ENCODE measurements around the gene PRSS12.
"Not testable (repeated sequence)": the region's sequence is repeated elsewhere in the genome, so short reads cannot be mapped to it uniquely, and the experiment has no call there.

PRSS12 gene

GRCh38 chr4:118279328-118279727, 73.5 kb downstream of the PRSS12 start:
- in situ Hi-C loops (cut with MboI; ENCODE audit: low sequenced_read_pairs): no loop called here

- in situ Hi-C loops (cut with MboI; ENCODE audit: low sequenced_read_pairs): no loop called here
Observed at GRCh38 chr4:118278473-118279274, 74.1 kb downstream of the PRSS12 start.

DNA sequence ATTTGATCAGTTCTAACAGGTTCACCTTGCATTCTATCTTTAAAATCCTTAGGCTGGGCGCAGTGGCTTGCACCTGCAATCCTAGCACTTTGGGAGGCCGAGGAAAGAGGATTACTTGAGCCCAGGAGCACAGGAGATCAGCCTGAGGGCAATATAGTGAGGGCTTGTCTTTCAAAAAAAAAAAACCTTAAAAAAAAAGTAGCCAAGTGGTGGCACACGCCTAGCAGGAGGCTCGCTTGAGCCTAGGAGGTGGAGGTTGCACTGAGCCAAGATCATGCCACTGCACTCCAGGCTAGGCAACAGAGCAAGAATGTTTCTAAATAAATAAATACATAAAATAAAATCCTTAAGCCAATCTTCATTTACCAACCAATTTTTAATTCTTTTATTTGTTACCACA, 75.6 kb downstream of the PRSS12 start:
- in situ Hi-C loops (cut with MboI; ENCODE audit: low sequenced_read_pairs): no loop called here

DNA sequence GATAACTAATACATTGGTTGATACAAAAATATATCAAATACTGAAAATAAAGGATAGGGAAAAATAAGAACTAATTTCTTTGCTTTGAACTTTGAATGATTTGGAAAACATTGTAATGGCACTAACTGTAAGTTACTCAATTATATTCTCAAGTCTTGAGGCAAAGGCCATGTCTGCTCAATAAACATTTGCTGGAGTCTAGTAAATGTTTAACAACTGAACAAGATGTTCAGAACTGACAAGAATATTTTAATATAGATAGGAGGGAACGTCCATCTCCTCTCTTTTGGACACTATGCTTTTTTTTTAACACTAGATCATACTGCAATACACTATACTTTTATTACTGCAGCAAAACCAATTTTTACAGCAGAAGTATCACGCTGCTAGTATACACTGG, 76.2 kb downstream of the PRSS12 start:
- in situ Hi-C loops (cut with MboI; ENCODE audit: low sequenced_read_pairs): no loop called here

GRCh38 chr4:118273642-118274041, 79.2 kb downstream of the PRSS12 start:
- in situ Hi-C loops (cut with MboI; ENCODE audit: low sequenced_read_pairs): no loop called here

DNA sequence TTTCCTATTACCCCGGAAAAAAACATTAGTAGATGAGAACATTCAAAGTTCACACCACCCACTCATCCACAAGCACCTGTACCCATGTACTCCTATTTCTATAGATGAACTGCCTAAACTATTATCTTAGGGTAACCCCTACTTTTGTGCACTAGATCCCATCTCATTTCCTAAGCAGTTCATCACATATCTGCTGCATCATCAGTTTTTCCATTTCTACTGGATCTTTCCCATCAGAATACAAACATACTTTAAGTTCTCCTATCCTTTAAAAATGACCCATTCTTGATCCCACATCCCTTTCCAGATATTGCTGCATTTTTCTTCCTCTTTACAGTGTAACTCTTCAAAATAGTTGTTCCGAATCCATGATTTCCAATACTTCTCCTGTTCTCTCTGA, 81.0 kb downstream of the PRSS12 start:
- in situ Hi-C loops (cut with MboI; ENCODE audit: low sequenced_read_pairs): no loop called here

GRCh38 chr4:118270492-118270891, 82.3 kb downstream of the PRSS12 start:
- in situ Hi-C loops (cut with MboI; ENCODE audit: low sequenced_read_pairs): no loop called here

- in situ Hi-C loops (cut with MboI; ENCODE audit: low sequenced_read_pairs): no loop called here
Observed at GRCh38 chr4:118268780-118269179, 84.0 kb downstream of the PRSS12 start.

- in situ Hi-C loops (cut with MboI; ENCODE audit: low sequenced_read_pairs): not testable (repeated sequence)
Observed at GRCh38 chr4:118266145-118266496, 86.7 kb downstream of the PRSS12 start.

DNA sequence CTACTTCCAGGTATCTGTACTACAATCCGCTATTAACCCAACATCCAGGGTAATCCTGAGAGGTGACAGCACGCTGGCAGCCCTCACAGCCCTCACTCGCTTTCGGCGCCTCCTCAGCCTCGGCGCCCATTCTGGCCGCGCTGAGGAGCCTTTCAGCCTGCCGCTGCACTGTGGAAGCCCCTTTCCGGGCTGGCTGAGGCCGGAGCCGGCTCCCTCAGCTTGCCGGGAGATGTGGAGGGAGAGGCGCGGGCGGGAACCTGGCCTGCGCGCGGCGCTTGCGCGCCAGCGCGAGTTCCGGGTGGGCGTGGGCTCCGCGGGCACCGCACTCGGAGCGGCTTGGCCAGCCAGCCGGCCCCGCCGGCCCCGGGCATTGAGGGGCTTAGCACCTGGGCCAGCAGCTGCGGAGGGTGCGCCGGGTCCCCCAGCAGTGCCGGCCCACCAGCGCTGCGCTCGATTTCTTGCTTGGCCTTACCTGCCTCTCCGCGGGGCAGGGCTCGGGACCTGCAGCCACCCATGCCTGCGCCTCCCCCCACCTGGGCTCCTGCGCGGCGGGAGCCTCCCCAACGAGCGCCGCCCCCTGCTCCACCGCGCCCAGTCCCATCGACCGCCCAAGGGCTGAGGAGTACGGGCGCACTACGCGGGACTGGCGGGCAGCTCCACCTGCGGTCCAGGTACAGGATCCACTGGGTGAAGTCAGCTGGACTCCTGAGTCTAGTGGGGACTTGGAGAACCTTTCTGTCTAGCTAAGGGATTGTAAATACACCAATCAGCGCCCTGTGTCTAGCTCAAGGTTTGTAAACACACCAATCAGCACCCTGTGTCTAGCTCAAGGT, 87.3 kb downstream of the PRSS12 start:
- in situ Hi-C loops (cut with MboI; ENCODE audit: low sequenced_read_pairs): no loop called here

DNA sequence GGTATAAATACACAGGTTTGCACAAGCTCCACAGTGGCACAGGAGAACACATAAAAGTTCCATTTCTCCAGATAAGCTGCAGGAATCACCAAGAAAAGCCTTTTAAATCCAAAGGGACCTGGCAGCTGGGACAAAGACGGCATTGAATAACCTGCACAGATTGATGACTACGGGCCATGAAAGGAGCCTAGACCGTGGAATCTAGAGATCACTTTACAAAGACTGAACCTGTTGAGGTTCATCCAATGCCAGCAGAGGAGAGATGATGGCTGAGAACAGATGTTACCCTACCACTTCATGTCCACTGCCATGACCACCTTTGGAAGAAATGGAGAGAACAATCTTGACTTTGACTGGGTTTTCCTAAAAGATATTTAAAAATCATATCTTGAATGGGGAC, 88.7 kb downstream of the PRSS12 start:
- in situ Hi-C loops (cut with MboI; ENCODE audit: low sequenced_read_pairs): no loop called here

- in situ Hi-C loops (cut with MboI; ENCODE audit: low sequenced_read_pairs): no loop called here
Observed at GRCh38 chr4:118260309-118260708, 92.5 kb downstream of the PRSS12 start.

DNA sequence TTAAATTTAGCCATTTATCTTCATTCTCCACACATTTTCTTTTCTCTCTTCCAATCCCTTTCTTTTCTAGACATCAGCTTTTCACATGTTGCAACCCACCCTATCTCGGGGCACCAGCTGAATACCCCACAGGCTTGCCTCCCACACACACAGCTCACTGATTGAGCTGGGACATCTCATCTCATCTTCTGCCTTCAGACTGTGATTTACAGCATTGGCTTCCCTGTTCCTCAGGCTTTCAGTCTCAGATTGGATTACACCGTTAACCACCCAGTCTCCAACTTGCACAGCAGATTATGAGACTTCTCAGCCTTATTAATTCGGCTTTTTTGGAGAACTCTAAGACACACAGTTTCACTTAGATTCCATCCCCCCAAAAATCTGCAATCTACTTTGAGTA, 93.7 kb downstream of the PRSS12 start:
- in situ Hi-C loops (cut with MboI; ENCODE audit: low sequenced_read_pairs): no loop called here

- in situ Hi-C loops (cut with MboI; ENCODE audit: low sequenced_read_pairs): no loop called here
Observed at GRCh38 chr4:118254368-118254767, 98.4 kb downstream of the PRSS12 start.

DNA sequence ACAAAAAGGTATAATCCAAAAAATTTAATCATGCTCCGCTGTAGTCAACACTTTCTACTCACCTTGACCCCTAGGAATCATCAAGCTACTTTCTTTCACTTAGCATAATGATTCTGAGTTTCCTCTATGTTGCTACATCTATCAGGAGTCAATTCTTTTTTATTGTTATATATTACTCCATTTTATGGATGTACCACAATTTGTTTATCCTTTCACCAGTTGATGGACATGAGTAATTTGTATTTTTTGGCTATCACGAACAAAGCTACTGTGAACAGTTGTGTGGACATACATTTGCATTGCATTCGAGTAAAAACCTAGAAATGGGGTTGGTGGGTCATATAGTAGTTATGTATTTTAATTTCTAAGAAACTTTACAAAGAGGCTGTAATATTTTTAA, 102.9 kb downstream of the PRSS12 start:
- in situ Hi-C loops (cut with MboI; ENCODE audit: low sequenced_read_pairs): no loop called here

GRCh38 chr4:118237531-118237930, 115.3 kb downstream of the PRSS12 start:
- in situ Hi-C loops (cut with MboI; ENCODE audit: low sequenced_read_pairs): no loop called here

- in situ Hi-C loops (cut with MboI; ENCODE audit: low sequenced_read_pairs): no loop called here
Observed at GRCh38 chr4:118235566-118236120, 117.2 kb downstream of the PRSS12 start.

Measured in HL-60/S4 treated with retinoic acid at 250 ng/mL for 4 days and 3 days (cell line).